GM12874 (cell line): ENCODE results near the gene NEGR1.

Experiments
- TF ChIP-seq, protein P1 (sequence below): IDR thresholded peaks from 2 replicates; pipeline ENCODE4 v1.5.1; 2011; ENCODE audit warnings: low read depth, mild to moderate bottlenecking, control low read depth, low read length, moderate library complexity; ENCODE audit not compliant: insufficient read depth

The NEGR1 gene

DNA sequence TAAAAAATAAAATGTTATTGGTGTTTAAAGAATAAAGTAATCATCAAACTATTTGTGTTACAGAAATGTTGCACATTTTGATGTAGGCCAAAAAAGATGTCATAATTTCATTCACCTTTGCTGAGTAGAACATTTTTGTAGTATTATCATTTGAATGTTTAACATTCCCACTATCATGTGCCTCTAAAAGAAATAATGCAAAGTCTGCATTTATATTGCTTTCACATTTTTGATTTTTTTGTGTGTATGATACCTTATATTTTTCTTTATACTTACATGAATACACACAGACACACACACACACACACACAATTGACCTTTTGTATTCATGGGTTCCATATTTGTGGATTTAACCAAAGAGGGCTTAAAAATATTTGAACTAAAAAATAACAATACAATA lies 657.3 kb downstream of the NEGR1 start:
- TF ChIP-seq, protein P1, sequence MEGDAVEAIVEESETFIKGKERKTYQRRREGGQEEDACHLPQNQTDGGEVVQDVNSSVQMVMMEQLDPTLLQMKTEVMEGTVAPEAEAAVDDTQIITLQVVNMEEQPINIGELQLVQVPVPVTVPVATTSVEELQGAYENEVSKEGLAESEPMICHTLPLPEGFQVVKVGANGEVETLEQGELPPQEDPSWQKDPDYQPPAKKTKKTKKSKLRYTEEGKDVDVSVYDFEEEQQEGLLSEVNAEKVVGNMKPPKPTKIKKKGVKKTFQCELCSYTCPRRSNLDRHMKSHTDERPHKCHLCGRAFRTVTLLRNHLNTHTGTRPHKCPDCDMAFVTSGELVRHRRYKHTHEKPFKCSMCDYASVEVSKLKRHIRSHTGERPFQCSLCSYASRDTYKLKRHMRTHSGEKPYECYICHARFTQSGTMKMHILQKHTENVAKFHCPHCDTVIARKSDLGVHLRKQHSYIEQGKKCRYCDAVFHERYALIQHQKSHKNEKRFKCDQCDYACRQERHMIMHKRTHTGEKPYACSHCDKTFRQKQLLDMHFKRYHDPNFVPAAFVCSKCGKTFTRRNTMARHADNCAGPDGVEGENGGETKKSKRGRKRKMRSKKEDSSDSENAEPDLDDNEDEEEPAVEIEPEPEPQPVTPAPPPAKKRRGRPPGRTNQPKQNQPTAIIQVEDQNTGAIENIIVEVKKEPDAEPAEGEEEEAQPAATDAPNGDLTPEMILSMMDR = no peak

DNA sequence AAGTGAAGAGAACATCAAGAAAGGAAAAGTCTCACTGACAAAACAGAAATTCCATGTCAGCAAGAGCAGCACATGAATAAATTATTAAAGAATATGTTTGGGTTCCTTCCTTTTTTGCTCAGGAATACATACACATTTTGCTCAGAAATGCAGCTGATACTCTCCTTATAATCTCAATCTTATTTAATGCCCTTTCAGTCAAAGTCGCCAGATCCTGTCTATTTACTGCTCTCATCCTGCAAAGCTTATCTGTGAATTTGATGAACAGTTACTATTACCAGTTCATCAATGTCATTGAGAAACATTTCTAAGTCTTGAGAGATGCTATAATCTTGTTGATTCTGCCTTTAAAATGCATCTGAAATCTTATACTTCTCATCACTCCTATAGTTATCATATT lies 658.5 kb downstream of the NEGR1 start:
- TF ChIP-seq, protein P1 = no peak

DNA sequence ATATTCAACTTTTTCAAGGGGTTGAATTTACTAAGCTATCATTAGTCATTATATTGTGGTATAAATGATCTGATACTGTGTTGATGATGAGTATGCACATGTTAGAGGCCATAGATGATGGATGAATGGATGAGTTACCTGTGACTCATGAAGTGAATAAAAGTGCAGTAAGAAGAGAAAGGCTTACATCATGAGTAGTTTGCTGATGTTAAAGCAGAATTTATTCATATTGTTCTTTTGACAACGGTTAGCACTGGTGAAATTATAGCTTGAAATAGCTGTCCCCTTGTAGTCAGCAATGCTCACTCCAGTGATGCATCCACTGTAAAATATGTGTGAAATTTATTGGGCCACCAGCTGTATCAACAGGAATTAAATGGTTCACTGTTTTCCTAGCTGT lies 660.6 kb downstream of the NEGR1 start:
- TF ChIP-seq, protein P1 = no peak

DNA sequence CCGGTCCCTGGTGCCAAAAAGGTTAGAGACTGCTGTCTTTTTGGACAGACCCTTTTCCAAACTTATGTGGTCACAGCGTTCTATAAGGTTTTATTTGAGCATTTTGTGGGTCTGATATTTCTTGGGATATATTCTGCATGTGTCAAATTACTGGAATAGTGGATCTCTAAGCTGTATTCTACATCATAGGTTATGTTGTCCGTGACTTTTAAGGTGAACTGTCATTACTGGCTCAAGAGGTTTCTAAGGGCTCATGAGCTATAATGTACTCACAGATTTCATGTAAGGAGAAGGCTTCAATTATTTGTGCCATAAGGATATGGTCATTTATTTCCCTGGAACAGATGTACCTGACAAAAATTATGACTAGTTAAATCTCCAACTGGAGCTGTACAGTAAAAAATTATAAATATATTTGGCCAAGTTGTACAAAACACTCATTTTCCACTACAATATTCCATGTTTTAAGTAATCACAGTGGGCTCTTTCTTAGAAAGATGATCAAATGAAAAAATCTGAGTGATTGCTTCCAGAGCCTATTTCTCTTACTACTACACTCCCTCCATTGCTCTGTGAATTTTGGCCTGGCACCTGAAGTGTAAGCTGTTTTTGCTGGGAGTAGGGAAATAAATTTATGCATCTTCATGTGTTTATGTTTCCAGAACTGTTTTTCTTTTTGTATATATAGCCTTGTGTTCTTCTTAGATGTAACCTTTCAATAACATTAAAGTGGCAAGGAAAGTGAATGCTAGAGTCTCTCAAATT lies 663.4 kb downstream of the NEGR1 start:
- TF ChIP-seq, protein P1 = no peak

DNA sequence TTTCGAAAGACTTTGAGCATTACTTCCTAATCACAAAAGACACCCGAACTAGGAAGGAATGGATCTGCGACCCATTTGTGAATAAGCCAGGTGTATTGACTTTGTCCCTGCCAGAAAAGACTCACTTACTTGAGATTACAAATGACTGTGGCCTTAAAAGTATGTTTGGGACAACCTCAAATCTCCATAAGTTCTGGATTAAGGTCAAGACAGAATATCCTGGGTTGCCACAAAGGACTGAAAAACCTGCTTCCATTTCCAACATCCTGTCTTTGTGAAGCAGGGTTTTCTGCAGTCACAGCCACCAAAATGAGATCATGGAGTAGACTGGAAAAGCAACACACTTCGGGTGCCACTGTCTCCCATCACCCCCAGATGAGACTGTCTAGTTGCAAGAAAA lies 664.1 kb downstream of the NEGR1 start:
- TF ChIP-seq, protein P1 = no peak

DNA sequence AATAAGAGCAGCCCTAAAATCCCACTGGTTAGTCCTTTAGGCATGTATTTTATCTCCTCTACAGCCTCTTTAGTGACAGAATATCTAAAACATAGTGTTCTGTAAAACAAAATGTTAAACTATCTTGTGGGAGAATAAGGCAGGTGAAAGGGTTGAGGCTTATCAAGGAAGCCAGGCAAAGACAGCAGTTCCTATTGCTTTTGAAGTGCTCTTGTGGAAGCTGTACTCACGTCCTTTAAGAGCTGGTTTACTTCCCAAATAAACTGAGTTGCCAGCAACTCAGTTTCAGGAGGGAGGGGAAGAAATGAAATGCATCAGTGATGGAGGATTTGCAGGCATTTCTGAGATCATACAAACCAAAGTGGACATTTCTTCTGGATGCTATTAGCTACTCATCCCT lies 671.9 kb downstream of the NEGR1 start:
- TF ChIP-seq, protein P1 = no peak

DNA sequence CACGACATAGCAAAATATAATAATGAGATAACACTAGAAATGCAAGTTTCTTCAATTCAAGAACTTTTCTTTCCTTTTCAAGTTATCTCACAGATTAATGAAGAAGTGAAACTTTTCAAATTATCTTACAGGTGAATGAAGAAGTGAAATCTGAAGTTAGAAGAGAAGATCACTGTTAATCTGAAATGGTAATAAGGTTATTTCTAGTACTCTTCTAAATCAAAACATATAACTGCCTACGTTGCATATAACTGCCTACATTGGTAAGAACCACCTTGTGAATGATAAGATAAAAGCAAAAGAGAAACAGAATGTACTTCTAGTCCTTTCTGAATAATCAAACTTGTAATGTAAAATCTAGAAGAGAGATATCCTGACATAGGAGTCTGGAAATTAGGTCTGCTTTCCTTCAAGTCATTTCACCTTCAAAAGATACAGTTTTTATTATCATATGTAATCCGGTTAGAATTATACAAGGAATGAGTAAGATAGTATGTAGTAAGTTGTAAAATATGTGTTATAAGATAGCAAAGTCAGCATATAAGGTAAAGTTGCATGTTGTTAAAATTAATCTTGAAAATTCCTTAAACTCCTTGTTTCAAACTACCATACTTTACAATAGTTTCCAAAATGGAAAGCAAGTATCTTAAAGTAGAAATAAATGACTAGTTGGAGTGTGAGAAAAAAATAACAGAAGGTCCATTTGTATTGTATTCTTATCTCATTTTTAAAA lies 679.1 kb downstream of the NEGR1 start:
- TF ChIP-seq, protein P1 = no peak
